Lung (tissue), 12 donors: Measurements from ENCODE around the gene RAD51C. TPM values are rescaled to one million over a fixed set of nuclear protein-coding genes. Genes with fewer than 3 reads are reported as not detected.

Experiments used
- ATAC-seq: fragments of 200-7000 bp; cut with Tn5 transposase; one replicate; pipeline ENCODE4 v1.9.1; 2020; ENCODE audit warnings: moderate number of reproducible peaks; ENCODE audit not compliant: insufficient read depth, low FRiP score
- DNase-seq, 3 donors: peaks; one replicate each; pipeline ENCODE4 v3.0.0-alpha.2; 2013 to 2017
- H3K27ac ChIP-seq, 2 donors: one replicate each; pipeline ENCODE4 v1.5.1; 2013; ENCODE audit warnings: mild to moderate bottlenecking in 2 of 2, moderate library complexity in 2 of 2, control low read depth in 1 of 2, inconsistent platforms in 1 of 2, low read depth in 1 of 2, low read length in 1 of 2
- H3K27me3 ChIP-seq, 3 donors: one replicate each; pipeline ENCODE4 v1.5.1; 2013; ENCODE audit warnings: low read length in 2 of 3; ENCODE audit not compliant: control insufficient read depth in 3 of 3, insufficient read depth in 3 of 3
- H3K36me3 ChIP-seq, 4 donors: one replicate each; pipeline ENCODE4 v1.5.1; 2013; ENCODE audit warnings: low read length in 4 of 4, mild to moderate bottlenecking in 1 of 4, moderate library complexity in 1 of 4; ENCODE audit not compliant: control insufficient read depth in 4 of 4, insufficient read depth in 4 of 4
- H3K4me1 ChIP-seq, 5 donors: one replicate each; pipeline ENCODE4 v1.5.1; 2013; ENCODE audit warnings: low read length in 5 of 5, mild to moderate bottlenecking in 2 of 5, moderate library complexity in 1 of 5; ENCODE audit not compliant: control insufficient read depth in 5 of 5, insufficient read depth in 5 of 5
- H3K4me3 ChIP-seq: one replicate; pipeline ENCODE4 v1.5.1; 2013; ENCODE audit warnings: mild to moderate bottlenecking, control low read depth, moderate library complexity
- H3K9ac ChIP-seq, 2 donors: one replicate each; pipeline ENCODE4 v1.5.1; 2013; ENCODE audit warnings: low read length in 2 of 2, control low read depth in 1 of 2; ENCODE audit not compliant: insufficient read depth in 1 of 2
- H3K9me3 ChIP-seq, 4 donors: one replicate each; pipeline ENCODE4 v1.5.1; 2013; ENCODE audit warnings: low read length in 3 of 4, mild to moderate bottlenecking in 1 of 4, moderate library complexity in 1 of 4; ENCODE audit not compliant: control insufficient read depth in 4 of 4, insufficient read depth in 3 of 4
- WGBS, 2 donors: extraction: QIAGEN DNeasy Blood & Tissue Kit; methylation state at CpG; one replicate each; pipeline ENCODE4 v1.1.7; 2013; 5-methylcytosine and 5-hydroxymethylcytosine counted together
- polyA plus RNA-seq, 2 donors: library from polyadenylated mRNA; stranded (reverse); fragments of 200-250 nt; gene quantifications; one replicate each; pipeline ENCODE4 v1.2.1, GENCODE V29; 2013
- total RNA-seq, 2 donors: library from RNA; depleted of rRNA in 1 of 2; stranded (reverse); fragments of >200 nt in 1 of 2; gene quantifications; one replicate each; pipeline ENCODE4 v1.2.1, GENCODE V29; 2014 to 2021
- TF ChIP-seq, protein P1 (sequence below): IDR thresholded peaks from 2 replicates; pipeline ENCODE4 v1.5.1; 2012; ENCODE audit warnings: mild to moderate bottlenecking; ENCODE audit errors: control extremely low read depth, extremely low read depth
- donor health status: control.
- donor health status: control.
- donor health status: Bipolar disorder and iron deficiency.
- donor health status: healthy.
- donor health status: DM: yes; HTN: yes; CAD: no.

RAD51C gene
- total and polyA plus RNA-seq, 4 donors: 14.2 to 26.6 (median 19.1) TPM

GRCh38 chr17:58664302-58664701 lies 28.1 kb upstream of the RAD51C start:
- DNase-seq (peak in 2 of 3 donors; percentile 21 to 27), ATAC-seq (no peak)
- Histone ChIP-seq H3K27ac (no peak overlapping the region), H3K9ac (peak overlapping the region in 1 of 2 donors; percentile 7), H3K9me3 (no peaks in the 10 kb centered on the region), H3K27me3 (no peaks in the 10 kb centered on the region), H3K36me3 (no peaks in the 10 kb centered on the region), H3K4me1 (peaks cover 0 to 3% (median 0%) of the 10 kb centered on the region in 5 donors), H3K4me3 (no peak overlapping the region)
- TF ChIP-seq, protein P1, sequence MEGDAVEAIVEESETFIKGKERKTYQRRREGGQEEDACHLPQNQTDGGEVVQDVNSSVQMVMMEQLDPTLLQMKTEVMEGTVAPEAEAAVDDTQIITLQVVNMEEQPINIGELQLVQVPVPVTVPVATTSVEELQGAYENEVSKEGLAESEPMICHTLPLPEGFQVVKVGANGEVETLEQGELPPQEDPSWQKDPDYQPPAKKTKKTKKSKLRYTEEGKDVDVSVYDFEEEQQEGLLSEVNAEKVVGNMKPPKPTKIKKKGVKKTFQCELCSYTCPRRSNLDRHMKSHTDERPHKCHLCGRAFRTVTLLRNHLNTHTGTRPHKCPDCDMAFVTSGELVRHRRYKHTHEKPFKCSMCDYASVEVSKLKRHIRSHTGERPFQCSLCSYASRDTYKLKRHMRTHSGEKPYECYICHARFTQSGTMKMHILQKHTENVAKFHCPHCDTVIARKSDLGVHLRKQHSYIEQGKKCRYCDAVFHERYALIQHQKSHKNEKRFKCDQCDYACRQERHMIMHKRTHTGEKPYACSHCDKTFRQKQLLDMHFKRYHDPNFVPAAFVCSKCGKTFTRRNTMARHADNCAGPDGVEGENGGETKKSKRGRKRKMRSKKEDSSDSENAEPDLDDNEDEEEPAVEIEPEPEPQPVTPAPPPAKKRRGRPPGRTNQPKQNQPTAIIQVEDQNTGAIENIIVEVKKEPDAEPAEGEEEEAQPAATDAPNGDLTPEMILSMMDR: no peak
- 85 to 90% methylated on average over 2 of the region's 2 CpGs for WGBS, 2 donors

DNA sequence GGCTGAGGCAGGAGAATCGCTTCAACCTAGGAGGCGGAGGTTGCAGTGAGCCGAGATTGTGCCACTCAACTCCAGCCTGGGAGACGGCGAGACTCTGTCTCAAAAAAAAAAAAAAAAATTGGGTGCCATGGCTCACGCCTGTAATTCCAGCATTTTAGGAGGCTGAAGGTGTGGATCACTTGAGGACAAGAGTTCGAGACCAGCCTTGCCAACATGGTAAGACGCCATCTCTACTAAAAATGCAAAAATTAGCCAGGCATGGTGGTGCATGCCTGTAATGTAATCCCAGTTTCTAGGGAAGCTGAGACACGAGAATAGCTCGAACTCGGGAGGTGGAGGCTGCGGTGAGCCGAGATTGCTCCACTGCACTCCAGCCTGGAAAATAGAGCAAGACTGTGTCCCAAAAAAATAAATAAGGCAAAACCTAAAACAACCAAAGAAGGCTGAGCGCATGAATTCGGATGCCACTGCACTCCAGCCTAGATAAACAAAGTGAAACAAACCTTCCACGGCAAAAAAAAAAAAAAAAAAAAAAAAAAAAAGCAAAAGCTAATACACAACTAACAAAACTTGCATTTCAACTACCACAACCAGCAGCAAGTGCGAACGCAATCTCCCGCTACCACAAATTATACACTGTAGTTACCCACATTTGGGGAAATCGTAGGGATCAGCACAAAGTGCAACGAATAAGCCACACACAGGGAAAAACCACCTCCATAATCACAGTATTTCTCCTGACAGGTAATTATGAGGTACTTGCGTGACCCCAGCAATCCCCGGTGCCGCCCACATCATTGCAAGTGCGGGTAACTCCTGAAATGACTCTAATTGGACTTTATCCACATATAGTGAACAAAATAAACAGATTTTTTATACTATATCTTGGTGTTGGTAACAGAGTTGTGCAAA lies 26.2 kb upstream of the RAD51C start:
- TF ChIP-seq, protein P1: no peak

GRCh38 chr17:58666858-58667267 lies 25.5 kb upstream of the RAD51C start:
- Histone ChIP-seq H3K36me3 (no peaks in the 10 kb centered on the region), H3K4me3 (no peak overlapping the region), H3K9me3 (no peaks in the 10 kb centered on the region), H3K27me3 (no peaks in the 10 kb centered on the region), H3K9ac (peak overlapping the region in 1 of 2 donors; percentile 61), H3K4me1 (peaks cover 0 to 3% (median 0%) of the 10 kb centered on the region in 5 donors), H3K27ac (peak overlapping the region in 1 of 2 donors; percentile 81)
- TF ChIP-seq, protein P1: no peak
- WGBS, 2 donors: 44 to 50% methylated on average over 19 of the region's 19 CpGs
- ATAC-seq: peak; percentile 48
- DNase-seq: peak; percentile 76 to 86 (median 77)

More for the DNA sequence above, 26.2 kb upstream of the RAD51C start:
- H3K4me1 ChIP-seq: peaks cover 0 to 3% (median 0%) of the 10 kb centered on the region in 5 donors
- no peak overlapping the region for H3K27ac ChIP-seq
- H3K36me3 ChIP-seq: no peaks in the 10 kb centered on the region
- WGBS, 2 donors: 87 to 89% methylated on average over 25 of the region's 25 CpGs
- no peak for ATAC-seq
- peak overlapping the region in 1 of 2 donors; percentile 61 for H3K9ac ChIP-seq
- no peaks in the 10 kb centered on the region for H3K27me3 ChIP-seq
- H3K9me3 ChIP-seq: no peaks in the 10 kb centered on the region
- DNase-seq: peak in 1 of 3 donors; percentile 4
- no peak overlapping the region for H3K4me3 ChIP-seq
